Caco-2 (cell line): ENCODE data around the gene ZNHIT6. TPM values are rescaled to one million over a fixed set of nuclear protein-coding genes. Genes with fewer than 3 reads are reported as not detected.
A peak's percentile ranks its signal among the peaks of the same experiment; 100 is the strongest.

Experiments
- BruUV-seq: library from RNA; stranded (reverse); fragments of 400-500 nt; replicated peaks from 2 replicates; lab custom pipeline; 2021; lab: Mats Ljungman, UMichigan
- CTCF ChIA-PET: fragments of 300-600 bp; sonication (Branson Sonifier 250); formaldehyde crosslinking; loops from one replicate; lab custom pipeline; 2022; ENCODE audit warnings: antibody characterized with exemption; lab: Charles Lee
- POLR2A ChIA-PET: fragments of 300-600 bp; sonication (Branson Sonifier 250); formaldehyde crosslinking; loops from one replicate; lab custom pipeline; 2022; ENCODE audit warnings: antibody characterized with exemption; lab: Charles Lee
- DNase-seq, 2 experiments: peaks; one replicate each; pipeline versions ENCODE4 v3.0.0 to v3.0.0-alpha.2; 2020 to 2022
- H3K27me3 ChIP-seq: replicated peaks from 2 replicates; pipeline ENCODE4 v1.6.0; 2011; ENCODE audit warnings: low read length; ENCODE audit not compliant: control insufficient read depth, insufficient read depth
- H3K36me3 ChIP-seq: 2 replicates; pipeline ENCODE4 v1.5.1; 2011; ENCODE audit warnings: low read length; ENCODE audit not compliant: control insufficient read depth, insufficient read depth
- H3K4me1 ChIP-seq: fragments of 250-450 bp; sonication (Bioruptor Pico); 2 replicates; pipeline ENCODE4 v1.5.1; 2020; ENCODE audit warnings: mild to moderate bottlenecking
- H3K4me3 ChIP-seq: 2 replicates; pipeline ENCODE4 v1.5.1; 2011; ENCODE audit warnings: low read depth, mild to moderate bottlenecking, control low read depth, low read length
- H3K9me3 ChIP-seq: fragments of 250-450 bp; sonication (Bioruptor Pico); 2 replicates; pipeline ENCODE4 v1.5.1; 2020; ENCODE audit warnings: mild to moderate bottlenecking, moderate library complexity
- H3K27ac Mint-ChIP-seq: one replicate; pipeline ENCODE4 v1.8.0; 2022; ENCODE audit warnings: mixed read lengths; ENCODE audit not compliant: unreplicated experiment
- H3K27me3 Mint-ChIP-seq: one replicate; pipeline ENCODE4 v1.8.0; 2022; ENCODE audit warnings: mixed read lengths; ENCODE audit not compliant: insufficient read depth, unreplicated experiment
- H3K36me3 Mint-ChIP-seq: one replicate; pipeline ENCODE4 v1.8.0; 2022; ENCODE audit warnings: mild to moderate bottlenecking, mixed read lengths; ENCODE audit not compliant: insufficient read depth, unreplicated experiment
- H3K4me1 Mint-ChIP-seq: one replicate; pipeline ENCODE4 v1.8.0; 2022; ENCODE audit warnings: low read depth, mixed read lengths; ENCODE audit not compliant: unreplicated experiment
- H3K4me3 Mint-ChIP-seq: one replicate; pipeline ENCODE4 v1.8.0; 2022; ENCODE audit warnings: mild to moderate bottlenecking, moderate library complexity, mixed read lengths; ENCODE audit not compliant: unreplicated experiment
- H3K9me3 Mint-ChIP-seq: one replicate; pipeline ENCODE4 v1.8.0; 2022; ENCODE audit warnings: mixed read lengths; ENCODE audit not compliant: unreplicated experiment
- CTCF ChIP-seq, 2 experiments: fragments of 200-600 bp in 1 of 2; IDR thresholded peaks; 1 replicate in 1 of 2; 2 replicates in 1 of 2; pipeline versions ENCODE4 v1.5.1 to v1.8.0; 2011 to 2022; ENCODE audit warnings: antibody characterized with exemption in 1 of 2, control low read depth in 1 of 2, inconsistent platforms in 1 of 2, low read depth in 1 of 2, low read length in 1 of 2, mild to moderate bottlenecking in 1 of 2, moderate library complexity in 1 of 2; ENCODE audit not compliant: insufficient read depth in 1 of 2, severe bottlenecking in 1 of 2, unreplicated experiment in 1 of 2
- intact Hi-C: fragments of 100-400 bp; cut with micrococcal nuclease; formaldehyde crosslinking; loops from one replicate; pipeline ENCODE4 v1.10.0; 2022; ENCODE audit not compliant: unreplicated experiment
- total RNA-seq: library from RNA; stranded (reverse); gene quantifications from 2 replicates; pipeline ENCODE4 v1.2.3, GENCODE V29; 2022

ZNHIT6 gene
- total RNA-seq, 1 experiment from 2014 or later = 16.1 TPM

- peak overlapping the region; percentile 96 for H3K27ac Mint-ChIP-seq
- peak; percentile 35 to 41 for TF ChIP-seq CTCF (IDR thresholded peaks at IDR 0.05; ENCODE audit: insufficient read depth in 1 of 2, low read depth in 1 of 2, low read length in 1 of 2, severe bottlenecking in 1 of 2, unreplicated experiment in 1 of 2)
These were observed 95.4 kb downstream of the ZNHIT6 start for GRCh38 chr1:85612704-85613361.

GRCh38 chr1:85611856-85612255 is 96.4 kb downstream of the ZNHIT6 start:
- no peaks in the 10 kb centered on the region for H3K27me3 Mint-ChIP-seq
- peaks cover 12% of the 10 kb centered on the region for H3K36me3 Mint-ChIP-seq
- H3K27ac Mint-ChIP-seq = peak overlapping the region; percentile 96
- H3K27me3 ChIP-seq = no peaks in the 10 kb centered on the region
- no peak for TF ChIP-seq CTCF (IDR thresholded peaks at IDR 0.05; ENCODE audit: insufficient read depth in 1 of 2, low read depth in 1 of 2, low read length in 1 of 2, severe bottlenecking in 1 of 2, unreplicated experiment in 1 of 2)
- ChIA-PET CTCF (interaction anchor here (1.3 to 2.0 kb wide), 2 partner anchors 30 to 35 kb away, joined by 3 to 11 read pairs; partner anchors contain the start of gene CCN1), POLR2A (interaction anchor here (0.5 to 2.4 kb wide), 3 partner anchors 27 to 96 kb away, joined by 3 to 17 read pairs (median 14); partner anchors contain the start of genes CCN1 and ZNHIT6)
- H3K4me3 Mint-ChIP-seq = peak overlapping the region; percentile 42
- H3K4me1 ChIP-seq = peaks cover 54% of the 10 kb centered on the region
- BruUV-seq = no TSS peak
- H3K9me3 Mint-ChIP-seq = no peaks in the 10 kb centered on the region
- H3K36me3 ChIP-seq = no peaks in the 10 kb centered on the region
- no peaks in the 10 kb centered on the region for H3K9me3 ChIP-seq
- intact Hi-C loops = loop anchor here (1.0 to 2.0 kb wide), 3 partner anchors 28 to 81 kb away; no protein-coding TSS in a partner anchor
- peak; percentile 76 to 85 for DNase-seq
- H3K4me3 ChIP-seq = no peak overlapping the region
- peaks cover 56% of the 10 kb centered on the region for H3K4me1 Mint-ChIP-seq

More at GRCh38 chr1:85612704-85613361, 95.4 kb downstream of the ZNHIT6 start:
- H3K27me3 Mint-ChIP-seq = no peaks in the 10 kb centered on the region
- BruUV-seq = no TSS peak
- Histone ChIP-seq H3K4me3 (no peak overlapping the region), H3K27me3 (no peaks in the 10 kb centered on the region), H3K9me3 (no peaks in the 10 kb centered on the region), H3K36me3 (no peaks in the 10 kb centered on the region), H3K4me1 (peaks cover 47% of the 10 kb centered on the region)
- ChIA-PET POLR2A (interaction anchor here (1.0 to 2.4 kb wide), 4 partner anchors 28 to 336 kb away, joined by 3 to 17 read pairs (median 9); partner anchors contain the start of genes BCL10, CCN1 and ZNHIT6), CTCF (interaction anchor here (0.6 to 2.0 kb wide), 9 partner anchors 26 to 304 kb away, joined by 3 to 11 read pairs (median 3); partner anchors contain the start of genes CCN1 and ZNHIT6)
- H3K4me1 Mint-ChIP-seq = peaks cover 47% of the 10 kb centered on the region
- intact Hi-C loops = loop anchor here (1.0 to 2.0 kb wide), 3 partner anchors 29 to 80 kb away; no protein-coding TSS in a partner anchor
- peaks cover 6% of the 10 kb centered on the region for H3K36me3 Mint-ChIP-seq
- H3K9me3 Mint-ChIP-seq = no peaks in the 10 kb centered on the region
- peak overlapping the region; percentile 70 for H3K4me3 Mint-ChIP-seq
- peak; percentile 60 to 69 for DNase-seq

GRCh38 chr1:85611425-85611824 is 96.8 kb downstream of the ZNHIT6 start:
- no peaks in the 10 kb centered on the region for H3K27me3 Mint-ChIP-seq
- POLR2A ChIA-PET = interaction anchor here (2.4 kb wide), 1 partner anchor 27 kb away, joined by 14 read pairs; no protein-coding TSS in a partner anchor

More at GRCh38 chr1:85611425-85611824, 96.8 kb downstream of the ZNHIT6 start:
- H3K4me3 Mint-ChIP-seq = peak overlapping the region; percentile 42
- TF ChIP-seq CTCF (IDR thresholded peaks at IDR 0.05; ENCODE audit: insufficient read depth in 1 of 2, low read depth in 1 of 2, low read length in 1 of 2, severe bottlenecking in 1 of 2, unreplicated experiment in 1 of 2) = no peak
- CTCF ChIA-PET = interaction anchor here (2.0 kb wide), 1 partner anchor 30 kb away, joined by 11 read pairs; the partner anchor contains the start of gene CCN1
- no peaks in the 10 kb centered on the region for H3K27me3 ChIP-seq
- H3K4me1 ChIP-seq = peaks cover 59% of the 10 kb centered on the region
- intact Hi-C loops = no loop called here
- peaks cover 12% of the 10 kb centered on the region for H3K36me3 Mint-ChIP-seq
- no TSS peak for BruUV-seq
- peaks cover 60% of the 10 kb centered on the region for H3K4me1 Mint-ChIP-seq
- H3K27ac Mint-ChIP-seq = peak overlapping the region; percentile 96
- DNase-seq = no peak
- no peak overlapping the region for H3K4me3 ChIP-seq
- H3K36me3 ChIP-seq = no peaks in the 10 kb centered on the region
- H3K9me3 Mint-ChIP-seq = no peaks in the 10 kb centered on the region
- no peaks in the 10 kb centered on the region for H3K9me3 ChIP-seq
